CD14-positive monocyte (primary cell): ENCODE results near the gene SRPK1. TPM values are rescaled to one million over a fixed set of nuclear protein-coding genes. Genes with fewer than 3 reads are reported as not detected.

Source experiments
- DNase-seq, 3 donors: peaks; one replicate each; pipeline ENCODE4 v3.0.0-alpha.2; 2011 to 2022
- H2AFZ ChIP-seq: 2 replicates; pipeline ENCODE4 v1.6.0; 2012; ENCODE audit warnings: mild to moderate bottlenecking, low read depth, low read length, inconsistent platforms; ENCODE audit not compliant: insufficient read depth, poor library complexity, severe bottlenecking
- H3K27ac ChIP-seq, 2 donors: 1 replicate in 1 of 2; 2 replicates in 1 of 2; pipeline ENCODE4 v1.5.1; 2012 to 2013; ENCODE audit warnings: low read length in 2 of 2, control low read depth in 1 of 2, inconsistent platforms in 1 of 2, low read depth in 1 of 2, mild to moderate bottlenecking in 1 of 2
- H3K27me3 ChIP-seq, 2 donors: one replicate each; pipeline versions ENCODE4 v1.6.0 to v1.6.1; 2011 to 2013; ENCODE audit warnings: low read length in 2 of 2; ENCODE audit not compliant: control insufficient read depth in 2 of 2, insufficient read depth in 2 of 2
- H3K36me3 ChIP-seq, 2 donors: replicated peaks in 1 of 2; 1 replicate in 1 of 2; 2 replicates in 1 of 2; pipeline versions ENCODE4 v1.5.1 to v1.6.1; 2012 to 2013; ENCODE audit warnings: low read length in 2 of 2, control low read depth in 1 of 2, inconsistent platforms in 1 of 2, mild to moderate bottlenecking in 1 of 2; ENCODE audit not compliant: insufficient read depth in 2 of 2, control insufficient read depth in 1 of 2
- H3K4me1 ChIP-seq, 2 donors: 1 replicate in 1 of 2; 2 replicates in 1 of 2; pipeline versions ENCODE4 v1.5.1 to v1.6.1; 2012 to 2013; ENCODE audit warnings: low read length in 2 of 2, control low read depth in 1 of 2, inconsistent platforms in 1 of 2, mild to moderate bottlenecking in 1 of 2, moderate library complexity in 1 of 2; ENCODE audit not compliant: insufficient read depth in 2 of 2, control insufficient read depth in 1 of 2
- H3K4me2 ChIP-seq: replicated peaks from 2 replicates; pipeline ENCODE3; 2012; ENCODE audit warnings: low read length, moderate library complexity, mild to moderate bottlenecking; ENCODE audit not compliant: poor library complexity, severe bottlenecking; ENCODE audit errors: extremely low read depth
- H3K4me3 ChIP-seq, 3 experiments: fragments of 200-600 bp in 1 of 3; sonication (generic) in 1 of 3; replicated peaks in 1 of 3; 1 replicate in 2 of 3; 2 replicates in 1 of 3; pipeline ENCODE4 v1.5.1; 2011 to 2013; ENCODE audit warnings: low read length in 3 of 3, mild to moderate bottlenecking in 3 of 3, control low read depth in 2 of 3, low read depth in 2 of 3, inconsistent platforms in 1 of 3, moderate library complexity in 1 of 3
- H3K79me2 ChIP-seq: 2 replicates; pipeline ENCODE4 v1.6.0; 2012; ENCODE audit warnings: mild to moderate bottlenecking, control low read depth, inconsistent platforms, low read length, moderate library complexity; ENCODE audit not compliant: insufficient read depth
- H3K9ac ChIP-seq: 2 replicates; pipeline ENCODE4 v1.6.0; 2017; ENCODE audit warnings: low read length, mild to moderate bottlenecking; ENCODE audit not compliant: insufficient read depth, poor library complexity, severe bottlenecking
- H3K9me3 ChIP-seq, 2 donors: replicated peaks in 1 of 2; 1 replicate in 1 of 2; 2 replicates in 1 of 2; pipeline versions ENCODE4 v1.5.1 to v1.6.1; 2012 to 2013; ENCODE audit warnings: low read length in 2 of 2, control low read depth in 1 of 2; ENCODE audit not compliant: control insufficient read depth in 1 of 2, insufficient read depth in 1 of 2
- H4K20me1 ChIP-seq: 2 replicates; pipeline ENCODE4 v1.6.0; 2012; ENCODE audit warnings: mild to moderate bottlenecking, low read length, control low read depth, moderate library complexity; ENCODE audit not compliant: insufficient read depth
- H3K27ac Mint-ChIP-seq, 7 donors: one replicate each; pipeline ENCODE4 v1.8.0; 2020; ENCODE audit warnings: mild to moderate bottlenecking in 7 of 7, mixed read lengths in 7 of 7, moderate library complexity in 6 of 7, inconsistent platforms in 2 of 7
- H3K27me3 Mint-ChIP-seq, 3 donors: one replicate each; pipeline ENCODE4 v1.8.0; 2021 to 2022; ENCODE audit warnings: low read depth in 3 of 3, mild to moderate bottlenecking in 3 of 3, mixed read lengths in 3 of 3, moderate library complexity in 3 of 3, inconsistent platforms in 1 of 3
- H3K36me3 Mint-ChIP-seq, 2 donors: one replicate each; pipeline ENCODE4 v1.8.0; 2020; ENCODE audit warnings: mixed read lengths in 2 of 2, inconsistent platforms in 1 of 2, mild to moderate bottlenecking in 1 of 2
- H3K4me1 Mint-ChIP-seq: one replicate; pipeline ENCODE4 v1.8.0; 2020; ENCODE audit warnings: mild to moderate bottlenecking, mixed read lengths
- H3K4me3 Mint-ChIP-seq, 2 donors: one replicate each; pipeline ENCODE4 v1.8.0; 2020; ENCODE audit warnings: mild to moderate bottlenecking in 2 of 2, mixed read lengths in 2 of 2, moderate library complexity in 1 of 2
- H3K9me3 Mint-ChIP-seq, 7 donors: one replicate each; pipeline ENCODE4 v1.8.0; 2020 to 2022; ENCODE audit warnings: mixed read lengths in 7 of 7, mild to moderate bottlenecking in 6 of 7, moderate library complexity in 6 of 7, inconsistent platforms in 2 of 7
- CTCF ChIP-seq: fragments of 200-600 bp; IDR thresholded peaks from one replicate; pipeline ENCODE4 v1.8.0; 2022; ENCODE audit warnings: antibody characterized with exemption, mild to moderate bottlenecking
- WGBS: methylation state at CpG from one replicate; pipeline ENCODE4 v1.1.5; 2013; ENCODE audit warnings: missing lambda C conversion rate; ENCODE audit not compliant: insufficient coverage; 5-methylcytosine and 5-hydroxymethylcytosine counted together
- intact Hi-C, 2 donors: fragments of 100-400 bp; cut with micrococcal nuclease; formaldehyde crosslinking; loops; one replicate each; pipeline versions ENCODE4 v1.15.0 to v1.15.1; 2023
- polyA plus RNA-seq, 3 donors: library from polyadenylated mRNA; depleted of rRNA in 1 of 3; unstranded in 2 of 3; stranded (reverse) in 1 of 3; fragments of 300-500 nt in 2 of 3; fragments of >200 nt in 1 of 3; fragmentation: Illumina TruSeq in 2 of 3; gene quantifications; 1 replicate in 2 of 3; 2 replicates in 1 of 3; pipeline ENCODE4 v1.2.3, GENCODE V29; 2012 to 2021

Gene SRPK1
- polyA plus RNA-seq, 3 donors: 7.2 to 24.8 (median 20.5) TPM

GRCh38 chr6:35801148-35801547 is 119.8 kb downstream of the SRPK1 start:
- Histone ChIP-seq H3K27me3 (no peaks in the 10 kb centered on the region), H3K27ac (no peak overlapping the region), H3K4me2 (no peak overlapping the region), H3K9me3 (no peaks in the 10 kb centered on the region), H4K20me1 (no peaks in the 10 kb centered on the region), H3K36me3 (no peaks in the 10 kb centered on the region), H3K79me2 (no peaks in the 10 kb centered on the region), H2AFZ (no peak overlapping the region), H3K9ac (no peak overlapping the region), H3K4me3 (no peak overlapping the region), H3K4me1 (no peaks in the 10 kb centered on the region)
- intact Hi-C loops: no loop called here
- Mint-ChIP-seq H3K27ac (no peak overlapping the region), H3K9me3 (no peaks in the 10 kb centered on the region), H3K27me3 (peaks cover 10 to 17% (median 16%) of the 10 kb centered on the region in 3 donors), H3K4me3 (no peak overlapping the region), H3K4me1 (peaks cover 2% of the 10 kb centered on the region), H3K36me3 (no peaks in the 10 kb centered on the region)
- no peak for DNase-seq
- no CpG with 5 or more reads among the region's 3 CpGs for WGBS
- TF ChIP-seq CTCF: no peak

GRCh38 chr6:35798706-35799105 is 122.2 kb downstream of the SRPK1 start:
- Histone ChIP-seq H3K27me3 (no peaks in the 10 kb centered on the region), H3K9ac (no peak overlapping the region), H3K4me2 (no peak overlapping the region), H3K4me3 (no peak overlapping the region), H4K20me1 (no peaks in the 10 kb centered on the region), H3K79me2 (no peaks in the 10 kb centered on the region), H2AFZ (no peak overlapping the region), H3K36me3 (no peaks in the 10 kb centered on the region), H3K9me3 (no peaks in the 10 kb centered on the region), H3K27ac (no peak overlapping the region), H3K4me1 (no peaks in the 10 kb centered on the region)
- intact Hi-C loops: loop anchor here in 1 of 2 donors (1.0 kb wide), 1 partner anchor 11 kb away; no protein-coding TSS in a partner anchor
- no peaks in the 10 kb centered on the region for H3K36me3 Mint-ChIP-seq
- WGBS: 100% methylated on average over 2 of the region's 5 CpGs
- H3K4me1 Mint-ChIP-seq: no peaks in the 10 kb centered on the region
- TF ChIP-seq CTCF: no peak
- H3K9me3 Mint-ChIP-seq: peaks cover 0 to 2% (median 0%) of the 10 kb centered on the region in 7 donors
- H3K27me3 Mint-ChIP-seq: peaks cover 11 to 12% (median 12%) of the 10 kb centered on the region in 3 donors
- H3K4me3 Mint-ChIP-seq: no peak overlapping the region
- no peak for DNase-seq
- no peak overlapping the region for H3K27ac Mint-ChIP-seq
